Panc1 (cell line): ENCODE data around the gene PLB1.

ENCODE experiments used
- POLR2AphosphoS5 ChIP-seq: IDR thresholded peaks from 2 replicates; pipeline ENCODE4 v1.6.1; 2012; ENCODE audit warnings: mild to moderate bottlenecking, low read depth, low read length, moderate library complexity
- TCF7L2 ChIP-seq: IDR thresholded peaks from 2 replicates; pipeline ENCODE4 v1.6.1; 2011; ENCODE audit warnings: mild to moderate bottlenecking, low read depth, low read length, inconsistent platforms
- TF ChIP-seq, protein P1 (sequence below), 2 experiments: IDR thresholded peaks; 2 replicates each; pipeline ENCODE4 v1.6.1; 2011 to 2012; ENCODE audit warnings: low read depth in 2 of 2, control low read depth in 1 of 2, low read length in 1 of 2, mild to moderate bottlenecking in 1 of 2, moderate library complexity in 1 of 2; ENCODE audit not compliant: insufficient read depth in 1 of 2

DNA sequence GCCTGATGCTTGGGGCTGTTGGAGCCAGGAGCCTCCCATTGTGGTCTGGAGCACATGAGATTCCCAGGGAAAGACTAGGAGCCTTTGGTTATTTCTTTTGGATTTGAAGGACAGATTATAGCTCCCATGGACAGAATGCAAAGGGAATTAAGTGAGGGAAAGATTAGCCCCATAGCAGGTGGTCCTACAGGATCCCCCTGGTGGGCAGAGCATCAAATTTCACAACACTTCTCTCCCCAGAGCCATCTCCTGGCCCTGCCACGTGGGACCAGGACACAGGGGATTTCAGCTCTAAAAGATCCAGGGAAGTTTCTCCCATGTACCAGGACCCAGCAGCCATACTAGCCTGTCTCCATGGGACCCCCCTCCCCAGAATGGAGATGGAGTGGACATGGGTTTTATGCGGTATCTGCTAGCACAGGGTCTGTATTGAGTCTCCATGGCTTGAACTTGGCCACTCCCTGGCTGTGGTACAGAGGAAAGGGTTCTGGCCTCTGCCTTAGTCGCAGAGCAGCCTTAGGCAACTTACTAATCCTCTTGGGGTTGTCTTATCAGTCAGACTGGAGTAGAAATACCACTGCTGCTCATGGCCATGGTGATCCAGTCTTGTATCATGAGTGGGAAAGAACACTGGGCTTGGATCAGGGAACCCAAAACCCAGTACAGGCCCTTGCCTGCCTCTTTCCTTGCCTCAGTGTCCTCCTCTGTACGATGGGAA lies 6.8 kb upstream of the PLB1 start:
- TF ChIP-seq POLR2AphosphoS5 (no peak), TCF7L2 (no peak)
- TF ChIP-seq, protein P1, sequence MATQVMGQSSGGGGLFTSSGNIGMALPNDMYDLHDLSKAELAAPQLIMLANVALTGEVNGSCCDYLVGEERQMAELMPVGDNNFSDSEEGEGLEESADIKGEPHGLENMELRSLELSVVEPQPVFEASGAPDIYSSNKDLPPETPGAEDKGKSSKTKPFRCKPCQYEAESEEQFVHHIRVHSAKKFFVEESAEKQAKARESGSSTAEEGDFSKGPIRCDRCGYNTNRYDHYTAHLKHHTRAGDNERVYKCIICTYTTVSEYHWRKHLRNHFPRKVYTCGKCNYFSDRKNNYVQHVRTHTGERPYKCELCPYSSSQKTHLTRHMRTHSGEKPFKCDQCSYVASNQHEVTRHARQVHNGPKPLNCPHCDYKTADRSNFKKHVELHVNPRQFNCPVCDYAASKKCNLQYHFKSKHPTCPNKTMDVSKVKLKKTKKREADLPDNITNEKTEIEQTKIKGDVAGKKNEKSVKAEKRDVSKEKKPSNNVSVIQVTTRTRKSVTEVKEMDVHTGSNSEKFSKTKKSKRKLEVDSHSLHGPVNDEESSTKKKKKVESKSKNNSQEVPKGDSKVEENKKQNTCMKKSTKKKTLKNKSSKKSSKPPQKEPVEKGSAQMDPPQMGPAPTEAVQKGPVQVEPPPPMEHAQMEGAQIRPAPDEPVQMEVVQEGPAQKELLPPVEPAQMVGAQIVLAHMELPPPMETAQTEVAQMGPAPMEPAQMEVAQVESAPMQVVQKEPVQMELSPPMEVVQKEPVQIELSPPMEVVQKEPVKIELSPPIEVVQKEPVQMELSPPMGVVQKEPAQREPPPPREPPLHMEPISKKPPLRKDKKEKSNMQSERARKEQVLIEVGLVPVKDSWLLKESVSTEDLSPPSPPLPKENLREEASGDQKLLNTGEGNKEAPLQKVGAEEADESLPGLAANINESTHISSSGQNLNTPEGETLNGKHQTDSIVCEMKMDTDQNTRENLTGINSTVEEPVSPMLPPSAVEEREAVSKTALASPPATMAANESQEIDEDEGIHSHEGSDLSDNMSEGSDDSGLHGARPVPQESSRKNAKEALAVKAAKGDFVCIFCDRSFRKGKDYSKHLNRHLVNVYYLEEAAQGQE (IDR thresholded peaks at IDR 0.05; ENCODE audit: insufficient read depth in 1 of 2, low read depth in 2 of 2, low read length in 1 of 2), result no peak
